ENCODE results near the gene OMA1.

DNA sequence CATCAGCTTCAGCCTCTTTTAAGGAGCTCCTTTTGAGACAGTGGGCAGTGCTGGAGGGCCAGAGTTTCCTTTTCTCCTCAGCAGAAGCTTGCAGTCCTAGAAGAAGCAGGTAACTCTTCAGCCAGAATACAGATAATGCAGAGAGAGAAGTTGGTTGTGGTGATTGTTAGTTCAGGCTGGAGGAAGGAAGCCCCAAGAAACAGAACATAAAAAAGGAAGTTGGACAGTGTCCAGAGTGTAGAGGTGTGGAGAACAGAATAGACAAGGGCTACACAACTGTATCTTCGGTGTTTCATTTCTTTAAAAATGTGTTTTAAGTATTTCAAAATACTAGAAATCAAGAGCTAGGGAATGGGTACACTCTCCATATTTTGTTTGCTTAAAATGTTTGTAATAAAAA, 37.0 kb upstream of the OMA1 start:
- TF ChIP-seq, protein P1, sequence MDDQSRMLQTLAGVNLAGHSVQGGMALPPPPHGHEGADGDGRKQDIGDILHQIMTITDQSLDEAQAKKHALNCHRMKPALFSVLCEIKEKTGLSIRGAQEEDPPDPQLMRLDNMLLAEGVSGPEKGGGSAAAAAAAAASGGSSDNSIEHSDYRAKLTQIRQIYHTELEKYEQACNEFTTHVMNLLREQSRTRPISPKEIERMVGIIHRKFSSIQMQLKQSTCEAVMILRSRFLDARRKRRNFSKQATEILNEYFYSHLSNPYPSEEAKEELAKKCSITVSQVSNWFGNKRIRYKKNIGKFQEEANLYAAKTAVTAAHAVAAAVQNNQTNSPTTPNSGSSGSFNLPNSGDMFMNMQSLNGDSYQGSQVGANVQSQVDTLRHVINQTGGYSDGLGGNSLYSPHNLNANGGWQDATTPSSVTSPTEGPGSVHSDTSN (IDR thresholded peaks at IDR 0.05; ENCODE audit: insufficient replicate concordance, low read depth, low read length), result no peak
- TF ChIP-seq POLR2A (IDR thresholded peaks at IDR 0.05; ENCODE audit: low read depth, low read length), result no peak
- no peak for TF ChIP-seq USF2 (IDR thresholded peaks at IDR 0.05; ENCODE audit: borderline replicate concordance, low read depth, low read length)
- no peak for TF ChIP-seq TAF1 (IDR thresholded peaks at IDR 0.05; ENCODE audit: borderline replicate concordance, low read depth, low read length)
- TF ChIP-seq, protein P2, sequence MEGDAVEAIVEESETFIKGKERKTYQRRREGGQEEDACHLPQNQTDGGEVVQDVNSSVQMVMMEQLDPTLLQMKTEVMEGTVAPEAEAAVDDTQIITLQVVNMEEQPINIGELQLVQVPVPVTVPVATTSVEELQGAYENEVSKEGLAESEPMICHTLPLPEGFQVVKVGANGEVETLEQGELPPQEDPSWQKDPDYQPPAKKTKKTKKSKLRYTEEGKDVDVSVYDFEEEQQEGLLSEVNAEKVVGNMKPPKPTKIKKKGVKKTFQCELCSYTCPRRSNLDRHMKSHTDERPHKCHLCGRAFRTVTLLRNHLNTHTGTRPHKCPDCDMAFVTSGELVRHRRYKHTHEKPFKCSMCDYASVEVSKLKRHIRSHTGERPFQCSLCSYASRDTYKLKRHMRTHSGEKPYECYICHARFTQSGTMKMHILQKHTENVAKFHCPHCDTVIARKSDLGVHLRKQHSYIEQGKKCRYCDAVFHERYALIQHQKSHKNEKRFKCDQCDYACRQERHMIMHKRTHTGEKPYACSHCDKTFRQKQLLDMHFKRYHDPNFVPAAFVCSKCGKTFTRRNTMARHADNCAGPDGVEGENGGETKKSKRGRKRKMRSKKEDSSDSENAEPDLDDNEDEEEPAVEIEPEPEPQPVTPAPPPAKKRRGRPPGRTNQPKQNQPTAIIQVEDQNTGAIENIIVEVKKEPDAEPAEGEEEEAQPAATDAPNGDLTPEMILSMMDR (IDR thresholded peaks at IDR 0.05 in 2 of 3, conservative IDR thresholded peaks at IDR 0.05 in 1 of 3; ENCODE audit: control insufficient read depth in 2 of 3, extremely low read depth in 1 of 3, insufficient read depth in 1 of 3, low read depth in 3 of 3, low read length in 3 of 3), result no peak
- TF ChIP-seq SIN3A (IDR thresholded peaks at IDR 0.05; ENCODE audit: low read depth, low read length), result no peak
- no peak for TF ChIP-seq POLR2AphosphoS2 (IDR thresholded peaks at IDR 0.05; ENCODE audit: low read depth, low read length)
- TF ChIP-seq TCF7 (IDR thresholded peaks at IDR 0.05; ENCODE audit: borderline replicate concordance), result no peak
- no peak for TF ChIP-seq RFX5 (IDR thresholded peaks at IDR 0.05; ENCODE audit: low read depth, low read length)
- TF ChIP-seq SUPT20H (IDR thresholded peaks at IDR 0.05; ENCODE audit: borderline replicate concordance, control insufficient read depth, low read depth, low read length), result no peak
- TF ChIP-seq TCF12 (IDR thresholded peaks at IDR 0.05; ENCODE audit: low read depth, low read length), result no peak

All from GM12878 (cell line).